ENCODE data around the gene CLEC11A. TPM values are rescaled to one million over a fixed set of nuclear protein-coding genes. Genes with fewer than 3 reads are reported as not detected.
"Not testable (repeated sequence)": the region's sequence is repeated elsewhere in the genome, so short reads cannot be mapped to it uniquely, and the experiment has no call there.

CLEC11A gene
- total RNA-seq, 1 experiment from 2014 or later, result not detected

- in situ Hi-C loops (cut with HindIII; ENCODE audit: low pct_unique_long_range_greater_than_20kb, low sequenced_read_pairs) (no loop called here), intact Hi-C loops (cut with micrococcal nuclease; ENCODE audit: unreplicated experiment) (no loop called here)
- Histone ChIP-seq H3K27ac (ENCODE audit: low read length) (no peak overlapping the region), H3K9me3 (ENCODE audit: control insufficient read depth, insufficient read depth, low read depth, low read length) (no peaks in the 10 kb centered on the region), H3K4me1 (ENCODE audit: control insufficient read depth, insufficient read depth, low read length) (no peaks in the 10 kb centered on the region), H3K4me3 (ENCODE audit: low read depth in 2 of 2, low read length in 2 of 2) (no peak overlapping the region), H3K27me3 (ENCODE audit: control insufficient read depth, insufficient read depth, low read length) (no peaks in the 10 kb centered on the region), H3K36me3 (ENCODE audit: control insufficient read depth, insufficient read depth, low read length) (no peaks in the 10 kb centered on the region)
- ChIA-PET CTCF (no interaction called here), POLR2A (no interaction called here)
- ATAC-seq (no peak), DNase-seq (ENCODE audit: low read depth, low spot score) (no peak)
- TF ChIP-seq POLR2AphosphoS5 (IDR thresholded peaks at IDR 0.05; ENCODE audit: low read depth, low read length) (no peak), REST (IDR thresholded peaks at IDR 0.05; ENCODE audit: insufficient read depth in 1 of 2, low read depth in 2 of 2, low read length in 1 of 2) (no peak), TCF7L2 (IDR thresholded peaks at IDR 0.05; ENCODE audit: low read depth, low read length) (no peak), CTCF (IDR thresholded peaks at IDR 0.05) (no peak), SIN3A (IDR thresholded peaks at IDR 0.05; ENCODE audit: borderline replicate concordance, insufficient read depth, low read depth, low read length) (no peak)
- BruUV-seq (replicated peaks), result no TSS peak
Measured at GRCh38 chr19:50764409-50764808, 41.2 kb downstream of the CLEC11A start.

GRCh38 chr19:50766746-50767145 is 43.6 kb downstream of the CLEC11A start:
- CTCF ChIA-PET; H3K4me3 ChIP-seq (ENCODE audit: low read depth in 2 of 2, low read length in 2 of 2); ATAC-seq; POLR2A ChIA-PET; H3K27ac ChIP-seq (ENCODE audit: low read length); H3K9me3 ChIP-seq (ENCODE audit: control insufficient read depth, insufficient read depth, low read depth, low read length); BruUV-seq (replicated peaks); H3K36me3 ChIP-seq (ENCODE audit: control insufficient read depth, insufficient read depth, low read length); H3K27me3 ChIP-seq (ENCODE audit: control insufficient read depth, insufficient read depth, low read length); DNase-seq (ENCODE audit: low read depth, low spot score); intact Hi-C loops (cut with micrococcal nuclease; ENCODE audit: unreplicated experiment); in situ Hi-C loops (cut with HindIII; ENCODE audit: low pct_unique_long_range_greater_than_20kb, low sequenced_read_pairs); H3K4me1 ChIP-seq (ENCODE audit: control insufficient read depth, insufficient read depth, low read length): not testable (repeated sequence)

- H3K36me3 ChIP-seq (ENCODE audit: control insufficient read depth, insufficient read depth, low read length); intact Hi-C loops (cut with micrococcal nuclease; ENCODE audit: unreplicated experiment); DNase-seq (ENCODE audit: low read depth, low spot score); H3K4me3 ChIP-seq (ENCODE audit: low read depth in 2 of 2, low read length in 2 of 2); H3K9me3 ChIP-seq (ENCODE audit: control insufficient read depth, insufficient read depth, low read depth, low read length); H3K27ac ChIP-seq (ENCODE audit: low read length); BruUV-seq (replicated peaks); in situ Hi-C loops (cut with HindIII; ENCODE audit: low pct_unique_long_range_greater_than_20kb, low sequenced_read_pairs); H3K27me3 ChIP-seq (ENCODE audit: control insufficient read depth, insufficient read depth, low read length); H3K4me1 ChIP-seq (ENCODE audit: control insufficient read depth, insufficient read depth, low read length); POLR2A ChIA-PET; ATAC-seq; CTCF ChIA-PET: not testable (repeated sequence)
Measured at GRCh38 chr19:50767263-50767662, 44.1 kb downstream of the CLEC11A start.

Measured in Panc1 (cell line).